Suprapubic skin (tissue), 4 donors: ENCODE data around the gene SCTR. TPM values are rescaled to one million over a fixed set of nuclear protein-coding genes. Genes with fewer than 3 reads are reported as not detected.

Source experiments
- DNase-seq, 2 donors: peaks; one replicate each; pipeline ENCODE4 v3.0.0-alpha.2; 2019; ENCODE audit warnings: low spot score in 2 of 2
- H3K27ac ChIP-seq: fragments of 200-600 bp; sonication (generic); one replicate; pipeline ENCODE4 v1.5.1; 2019
- H3K27me3 ChIP-seq: fragments of 200-600 bp; sonication (generic); one replicate; pipeline ENCODE4 v1.5.1; 2019
- H3K36me3 ChIP-seq: fragments of 200-600 bp; sonication (generic); one replicate; pipeline ENCODE4 v1.5.1; 2019
- H3K4me1 ChIP-seq: fragments of 200-600 bp; sonication (generic); one replicate; pipeline ENCODE4 v1.5.1; 2019
- H3K4me3 ChIP-seq: fragments of 200-600 bp; sonication (generic); one replicate; pipeline ENCODE4 v1.5.1; 2019; ENCODE audit warnings: mild to moderate bottlenecking
- H3K9me3 ChIP-seq: fragments of 200-600 bp; sonication (generic); one replicate; pipeline ENCODE4 v1.5.1; 2019
- EP300 ChIP-seq: sonication (generic); formaldehyde crosslinking; IDR thresholded peaks from one replicate; pipeline ENCODE4 v1.6.1; 2017; ENCODE audit warnings: antibody characterized with exemption
- POLR2A ChIP-seq, 2 donors: fragments of 450-650 bp; IDR thresholded peaks; one replicate each; pipeline ENCODE4 v1.6.1; 2017; ENCODE audit warnings: antibody characterized with exemption in 2 of 2, mild to moderate bottlenecking in 2 of 2, moderate library complexity in 2 of 2
- POLR2AphosphoS5 ChIP-seq, 3 donors: sonication (generic); formaldehyde crosslinking; IDR thresholded peaks; one replicate each; pipeline ENCODE4 v1.6.1; 2017; ENCODE audit warnings: antibody characterized with exemption in 3 of 3
- WGBS: methylation state at CpG from one replicate; pipeline ENCODE4 v1.1.5; 2018; 5-methylcytosine and 5-hydroxymethylcytosine counted together
- total RNA-seq, 4 donors: library from RNA; depleted of rRNA; stranded (reverse); fragments of >200 nt; gene quantifications; one replicate each; pipeline ENCODE4 v1.1.0, GENCODE V29; 2016
- TF ChIP-seq, protein P1 (sequence below), 2 donors: fragments of 200-600 bp in 1 of 2; fragments of 450-650 bp in 1 of 2; sonication (generic) in 1 of 2; IDR thresholded peaks; one replicate each; pipeline ENCODE4 v1.5.1; 2016 to 2019; ENCODE audit warnings: antibody characterized with exemption in 2 of 2, mild to moderate bottlenecking in 1 of 2, moderate library complexity in 1 of 2

Gene SCTR
- total RNA-seq, 4 donors from 2014 or later = not detected

DNA sequence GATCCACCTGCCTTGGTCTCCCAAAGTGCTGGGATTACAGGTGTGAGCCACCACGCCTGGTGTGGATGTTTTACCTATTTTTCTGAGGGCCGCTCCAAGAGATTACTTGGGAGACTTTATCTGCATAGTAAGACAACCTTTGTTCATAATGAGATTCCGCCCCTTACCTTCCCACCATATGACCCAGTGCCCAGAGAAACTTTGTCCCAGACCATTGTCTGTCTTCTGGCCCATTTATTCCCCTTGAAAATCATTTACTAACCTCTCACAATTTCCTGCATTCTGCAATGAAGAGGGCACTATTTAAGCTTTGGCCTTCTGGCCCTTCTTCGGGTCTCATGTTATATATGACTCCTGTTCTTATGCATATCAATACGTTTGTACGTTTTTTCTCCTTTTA lies 106.4 kb downstream of the SCTR start:
- TF ChIP-seq, protein P1, sequence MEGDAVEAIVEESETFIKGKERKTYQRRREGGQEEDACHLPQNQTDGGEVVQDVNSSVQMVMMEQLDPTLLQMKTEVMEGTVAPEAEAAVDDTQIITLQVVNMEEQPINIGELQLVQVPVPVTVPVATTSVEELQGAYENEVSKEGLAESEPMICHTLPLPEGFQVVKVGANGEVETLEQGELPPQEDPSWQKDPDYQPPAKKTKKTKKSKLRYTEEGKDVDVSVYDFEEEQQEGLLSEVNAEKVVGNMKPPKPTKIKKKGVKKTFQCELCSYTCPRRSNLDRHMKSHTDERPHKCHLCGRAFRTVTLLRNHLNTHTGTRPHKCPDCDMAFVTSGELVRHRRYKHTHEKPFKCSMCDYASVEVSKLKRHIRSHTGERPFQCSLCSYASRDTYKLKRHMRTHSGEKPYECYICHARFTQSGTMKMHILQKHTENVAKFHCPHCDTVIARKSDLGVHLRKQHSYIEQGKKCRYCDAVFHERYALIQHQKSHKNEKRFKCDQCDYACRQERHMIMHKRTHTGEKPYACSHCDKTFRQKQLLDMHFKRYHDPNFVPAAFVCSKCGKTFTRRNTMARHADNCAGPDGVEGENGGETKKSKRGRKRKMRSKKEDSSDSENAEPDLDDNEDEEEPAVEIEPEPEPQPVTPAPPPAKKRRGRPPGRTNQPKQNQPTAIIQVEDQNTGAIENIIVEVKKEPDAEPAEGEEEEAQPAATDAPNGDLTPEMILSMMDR (IDR thresholded peaks at IDR 0.05) = no peak
- TF ChIP-seq POLR2AphosphoS5 (IDR thresholded peaks at IDR 0.05) (no peak), EP300 (no peak), POLR2A (IDR thresholded peaks at IDR 0.05) (no peak)
- Histone ChIP-seq H3K36me3 (no peaks in the 10 kb centered on the region), H3K4me3 (no peak overlapping the region), H3K27ac (no peak overlapping the region), H3K4me1 (peaks cover 10% of the 10 kb centered on the region), H3K9me3 (no peaks in the 10 kb centered on the region), H3K27me3 (no peaks in the 10 kb centered on the region)
- DNase-seq = no peak
- WGBS = 95% methylated on average over 6 of the region's 6 CpGs

DNA sequence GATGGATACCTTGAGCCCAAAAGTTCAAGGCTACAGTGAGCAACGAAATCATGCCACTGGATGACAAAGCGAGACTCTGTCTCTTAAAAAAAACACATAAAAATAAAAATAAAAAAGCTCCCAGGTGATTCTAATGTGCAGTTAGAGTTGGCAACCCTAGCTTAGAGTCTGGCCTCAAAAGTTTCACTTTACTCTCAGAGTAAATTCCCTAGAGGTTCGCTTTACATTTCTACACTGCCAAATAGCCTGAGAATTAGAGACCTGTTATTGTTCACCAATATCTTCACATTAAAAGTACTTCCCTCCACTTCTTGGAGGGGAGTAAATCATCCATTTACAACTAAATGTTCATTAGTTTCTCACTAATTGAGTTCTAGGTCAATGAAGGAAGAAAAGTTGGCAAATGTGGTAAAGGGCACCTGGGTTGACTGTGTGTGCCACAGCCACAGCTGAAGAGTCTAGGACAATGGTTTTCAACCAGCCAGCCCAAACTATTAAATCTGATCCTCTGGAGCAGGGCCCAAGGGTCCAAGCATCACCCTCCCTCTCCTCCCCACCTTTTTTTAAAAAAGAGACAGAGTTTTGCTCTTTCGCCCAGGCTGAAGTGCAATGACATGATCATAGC lies 107.9 kb downstream of the SCTR start:
- WGBS = 87% methylated on average over 4 of the region's 4 CpGs
- Histone ChIP-seq H3K27me3 (no peaks in the 10 kb centered on the region), H3K27ac (no peak overlapping the region), H3K4me1 (peaks cover 10% of the 10 kb centered on the region), H3K9me3 (no peaks in the 10 kb centered on the region), H3K36me3 (no peaks in the 10 kb centered on the region), H3K4me3 (no peak overlapping the region)
- TF ChIP-seq EP300 (no peak), POLR2AphosphoS5 (IDR thresholded peaks at IDR 0.05) (no peak), POLR2A (IDR thresholded peaks at IDR 0.05) (no peak)
- TF ChIP-seq, protein P1 (IDR thresholded peaks at IDR 0.05) = no peak
- DNase-seq = no peak

DNA sequence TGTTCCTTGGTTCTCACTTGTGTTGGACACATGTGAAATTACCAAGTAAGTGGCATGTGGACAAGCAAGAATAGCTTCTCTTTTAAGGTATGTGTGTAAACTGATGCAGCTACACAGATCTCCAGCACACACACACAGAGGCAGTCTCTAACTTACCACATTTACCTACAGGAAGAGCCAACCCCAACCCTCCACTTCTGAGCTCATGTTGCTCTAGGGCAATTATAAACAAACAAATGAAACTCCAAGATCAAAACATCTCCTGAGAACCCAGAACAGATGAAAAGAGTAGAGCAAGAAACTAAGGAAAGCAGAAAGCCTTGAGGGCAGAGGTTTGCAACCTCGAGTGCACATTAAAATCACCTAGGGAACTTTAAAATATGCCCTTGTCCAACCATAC lies 108.7 kb downstream of the SCTR start:
- DNase-seq = no peak
- TF ChIP-seq, protein P1 (IDR thresholded peaks at IDR 0.05) = no peak
- no peak for TF ChIP-seq EP300
- TF ChIP-seq POLR2AphosphoS5 (IDR thresholded peaks at IDR 0.05) = no peak
- TF ChIP-seq POLR2A (IDR thresholded peaks at IDR 0.05) = no peak
- Histone ChIP-seq H3K27ac (no peak overlapping the region), H3K36me3 (no peaks in the 10 kb centered on the region), H3K27me3 (no peaks in the 10 kb centered on the region), H3K9me3 (no peaks in the 10 kb centered on the region), H3K4me1 (peaks cover 10% of the 10 kb centered on the region), H3K4me3 (no peak overlapping the region)
- WGBS = 71% methylated on average over 1 of the region's 1 CpG

DNA sequence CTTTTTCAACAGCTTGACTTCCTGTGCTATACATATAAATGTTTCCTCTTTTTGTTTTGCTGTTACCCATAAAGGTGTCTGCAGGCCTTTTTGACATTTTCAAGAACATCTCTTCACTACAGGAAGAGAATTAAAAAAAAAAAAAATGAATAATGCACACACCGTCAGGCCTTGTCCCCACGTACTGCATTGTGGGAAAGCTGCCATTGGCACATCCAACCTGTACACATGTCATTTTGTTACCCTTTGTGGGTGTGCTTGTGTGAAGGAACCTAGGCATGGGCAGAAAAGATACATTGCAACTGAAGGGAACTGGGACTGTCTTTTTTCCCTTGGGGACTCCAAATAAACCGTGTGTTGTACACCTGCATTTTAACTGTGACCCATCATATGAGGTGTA lies 109.4 kb downstream of the SCTR start:
- 82% methylated on average over 3 of the region's 3 CpGs for WGBS
- H3K4me3 ChIP-seq = no peak overlapping the region
- DNase-seq = no peak
- no peaks in the 10 kb centered on the region for H3K27me3 ChIP-seq
- peaks cover 10% of the 10 kb centered on the region for H3K4me1 ChIP-seq
- H3K9me3 ChIP-seq = no peaks in the 10 kb centered on the region
- no peaks in the 10 kb centered on the region for H3K36me3 ChIP-seq
- TF ChIP-seq POLR2AphosphoS5 (IDR thresholded peaks at IDR 0.05) (no peak), POLR2A (IDR thresholded peaks at IDR 0.05) (no peak), EP300 (no peak)
- TF ChIP-seq, protein P1 (IDR thresholded peaks at IDR 0.05) = no peak
- no peak overlapping the region for H3K27ac ChIP-seq

DNA sequence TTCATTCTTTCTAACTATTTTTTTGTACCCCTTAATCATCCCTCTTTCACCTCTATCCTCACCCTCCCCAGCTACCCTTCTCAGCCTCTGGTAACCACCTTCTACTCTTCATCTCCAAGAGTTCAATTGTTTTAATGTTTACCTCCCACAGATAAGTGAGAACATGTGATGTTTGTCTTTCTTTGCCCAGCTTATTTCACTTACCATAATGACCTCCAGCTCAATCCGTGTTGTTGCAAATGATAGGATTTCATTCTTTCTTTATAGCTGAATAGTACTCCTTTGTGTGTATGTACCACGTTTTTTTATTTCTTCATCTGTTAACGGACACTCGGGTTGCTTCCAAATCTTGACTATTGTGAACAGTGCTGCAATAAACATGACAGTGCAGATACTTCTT lies 114.8 kb downstream of the SCTR start:
- TF ChIP-seq EP300 (no peak), POLR2A (IDR thresholded peaks at IDR 0.05) (no peak), POLR2AphosphoS5 (IDR thresholded peaks at IDR 0.05) (no peak)
- TF ChIP-seq, protein P1 (IDR thresholded peaks at IDR 0.05) = no peak
- 80% methylated on average over 4 of the region's 4 CpGs for WGBS
- no peak for DNase-seq

More for the DNA sequence above, 114.8 kb downstream of the SCTR start:
- Histone ChIP-seq H3K4me1 (peaks cover 13% of the 10 kb centered on the region), H3K4me3 (no peak overlapping the region), H3K27ac (no peak overlapping the region), H3K9me3 (no peaks in the 10 kb centered on the region), H3K27me3 (no peaks in the 10 kb centered on the region), H3K36me3 (no peaks in the 10 kb centered on the region)
